Activated CD4-positive, alpha-beta memory T cell treated with anti-CD3 and anti-CD28 coated beads for 36 hours (primary cell): Measurements from ENCODE around the gene TSR3. TPM values are rescaled to one million over a fixed set of nuclear protein-coding genes. Genes with fewer than 3 reads are reported as not detected.

Source experiments
- CTCF ChIA-PET: fragments of 350-600 bp; sonication (Branson Sonifier 250); formaldehyde crosslinking; loops from one replicate; lab custom pipeline; 2021; ENCODE audit warnings: antibody characterized with exemption, inconsistent platforms; lab: Charles Lee
- POLR2A ChIA-PET: fragments of 350-600 bp; sonication (Branson Sonifier 250); formaldehyde crosslinking; loops from one replicate; lab custom pipeline; 2021; ENCODE audit warnings: antibody characterized with exemption; lab: Charles Lee
- DNase-seq: peaks from one replicate; pipeline ENCODE4 v3.0.0-alpha.2; 2020
- H3K27ac Mint-ChIP-seq: one replicate; pipeline ENCODE4 v1.8.0; 2021; ENCODE audit warnings: mixed read lengths
- H3K27me3 Mint-ChIP-seq: one replicate; pipeline ENCODE4 v1.8.0; 2021; ENCODE audit warnings: mixed read lengths
- H3K36me3 Mint-ChIP-seq: one replicate; pipeline ENCODE4 v1.8.0; 2021; ENCODE audit warnings: mixed read lengths
- H3K4me1 Mint-ChIP-seq: one replicate; pipeline ENCODE4 v1.8.0; 2021; ENCODE audit warnings: low read depth, mixed read lengths
- H3K4me3 Mint-ChIP-seq: one replicate; pipeline ENCODE4 v1.8.0; 2021; ENCODE audit warnings: mild to moderate bottlenecking, mixed read lengths
- H3K9me3 Mint-ChIP-seq: one replicate; pipeline ENCODE4 v1.8.0; 2021; ENCODE audit warnings: mixed read lengths
- intact Hi-C: fragments of 100-400 bp; cut with micrococcal nuclease; formaldehyde crosslinking; loops from one replicate; pipeline ENCODE4 v1.15.1; 2023
- total RNA-seq, 2 experiments: library from RNA; stranded (reverse); gene quantifications; one replicate each; pipeline ENCODE4 v1.2.3, GENCODE V29; 2021

TSR3 gene
- total RNA-seq, 2 experiments from 2014 or later = 59.6 to 60.8 TPM

DNA sequence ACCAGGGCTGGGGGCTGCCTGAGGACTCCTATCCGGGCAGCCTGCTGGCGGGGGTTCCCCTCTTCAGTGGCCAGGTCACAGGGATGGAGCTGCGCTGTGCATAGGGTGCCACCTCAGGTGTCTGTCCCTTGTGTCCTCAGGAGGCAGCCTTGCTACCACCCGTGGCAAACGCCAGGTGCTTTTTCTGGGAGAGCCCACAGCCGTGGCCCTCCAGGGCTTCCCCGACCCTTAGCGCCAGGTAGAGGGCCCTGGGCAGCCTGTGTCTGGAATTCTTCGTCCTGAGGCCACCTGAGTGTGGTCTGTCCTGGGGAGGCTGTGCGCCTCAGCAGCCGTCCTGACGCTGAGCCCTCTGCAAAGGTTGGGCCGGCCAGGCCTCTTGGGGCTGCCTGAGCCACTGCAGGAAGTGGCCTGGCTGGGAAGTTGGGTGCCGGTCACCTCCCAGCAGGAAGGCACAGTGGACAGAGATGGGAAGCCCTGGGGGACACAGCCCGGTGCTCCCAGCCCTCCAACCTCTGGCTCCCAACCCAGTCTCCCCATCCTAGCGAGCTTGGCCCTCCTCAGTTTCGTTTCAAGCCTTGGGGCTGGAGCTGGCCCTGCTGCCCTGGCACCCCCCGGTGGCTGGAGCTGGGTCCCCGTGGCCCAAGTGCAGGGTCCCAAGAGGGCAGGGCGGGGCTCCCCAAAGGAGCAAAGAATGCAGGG lies 25.9 kb downstream of the TSR3 start:
- ChIA-PET CTCF (interaction anchor here (1.5 kb wide), 1 partner anchor 9 kb away, joined by 5 read pairs; no protein-coding TSS in a partner anchor), POLR2A (interaction anchor here (1.1 kb wide), 1 partner anchor 798 kb away, joined by 3 read pairs; the partner anchor contains the start of gene CAPN15)
- Mint-ChIP-seq H3K36me3 (peaks cover 16% of the 10 kb centered on the region), H3K9me3 (no peaks in the 10 kb centered on the region), H3K27ac (no peak overlapping the region), H3K27me3 (no peaks in the 10 kb centered on the region), H3K4me3 (no peak overlapping the region), H3K4me1 (no peaks in the 10 kb centered on the region)
- DNase-seq = no peak
- intact Hi-C loops = no loop called here

DNA sequence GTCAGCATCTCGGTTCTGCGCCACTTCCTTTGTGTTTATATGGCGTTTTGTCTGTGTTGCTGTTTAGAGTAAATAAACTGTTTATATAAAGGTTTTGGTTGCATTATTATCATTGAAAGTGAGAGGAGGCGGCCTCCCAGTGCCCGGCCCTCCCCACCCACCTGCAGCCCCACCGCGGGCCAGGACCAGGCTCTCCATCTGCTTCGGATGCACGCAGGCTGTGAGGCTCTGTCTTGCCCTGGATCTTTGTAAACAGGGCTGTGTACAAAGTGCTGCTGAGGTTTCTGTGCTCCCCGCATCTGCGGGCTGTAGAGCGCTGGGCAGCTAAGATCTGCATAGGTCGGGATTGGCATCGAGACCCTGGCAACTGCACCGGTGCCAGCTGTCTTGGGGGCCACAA lies 26.4 kb downstream of the TSR3 start:
- ChIA-PET CTCF (no interaction called here), POLR2A (no interaction called here)
- no peak for DNase-seq
- Mint-ChIP-seq H3K4me3 (no peak overlapping the region), H3K27me3 (no peaks in the 10 kb centered on the region), H3K36me3 (peaks cover 19% of the 10 kb centered on the region), H3K27ac (no peak overlapping the region), H3K9me3 (no peaks in the 10 kb centered on the region), H3K4me1 (no peaks in the 10 kb centered on the region)
- intact Hi-C loops = no loop called here

DNA sequence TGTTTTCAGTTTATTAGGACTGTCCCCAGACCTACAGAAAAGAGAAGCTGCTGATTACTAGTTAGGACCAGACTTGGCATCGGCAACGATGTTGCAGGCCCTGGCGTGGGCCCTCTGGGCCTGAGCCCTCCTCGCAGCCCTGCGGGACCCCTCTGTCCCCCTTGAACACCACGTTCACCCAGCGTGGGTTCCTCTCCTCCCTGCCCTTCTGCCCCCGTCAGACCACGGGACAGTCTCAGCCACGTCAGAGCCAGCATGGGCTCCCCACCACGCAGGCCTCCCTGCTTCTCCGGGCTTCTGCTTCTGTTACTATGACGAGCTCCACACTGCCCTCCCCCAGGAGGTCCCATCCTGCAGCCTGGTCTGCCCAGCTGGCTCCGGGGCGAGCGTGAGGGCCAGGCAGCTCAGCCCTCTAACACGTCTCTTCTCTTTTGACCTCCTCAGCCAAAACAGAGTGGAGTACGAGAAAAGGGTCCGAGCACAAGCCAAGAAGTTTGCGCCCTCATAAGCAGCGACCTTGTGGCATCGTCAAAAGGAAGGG lies 27.3 kb downstream of the TSR3 start:
- intact Hi-C loops = no loop called here
- H3K9me3 Mint-ChIP-seq = no peaks in the 10 kb centered on the region
- DNase-seq = no peak
- no peak overlapping the region for H3K27ac Mint-ChIP-seq
- H3K36me3 Mint-ChIP-seq = peaks cover 28% of the 10 kb centered on the region
- ChIA-PET CTCF (no interaction called here), POLR2A (interaction anchor here (1.1 kb wide), 1 partner anchor 11 kb away, joined by 3 read pairs; no protein-coding TSS in a partner anchor)
- H3K4me3 Mint-ChIP-seq = no peak overlapping the region
- no peaks in the 10 kb centered on the region for H3K27me3 Mint-ChIP-seq
- H3K4me1 Mint-ChIP-seq = no peaks in the 10 kb centered on the region

DNA sequence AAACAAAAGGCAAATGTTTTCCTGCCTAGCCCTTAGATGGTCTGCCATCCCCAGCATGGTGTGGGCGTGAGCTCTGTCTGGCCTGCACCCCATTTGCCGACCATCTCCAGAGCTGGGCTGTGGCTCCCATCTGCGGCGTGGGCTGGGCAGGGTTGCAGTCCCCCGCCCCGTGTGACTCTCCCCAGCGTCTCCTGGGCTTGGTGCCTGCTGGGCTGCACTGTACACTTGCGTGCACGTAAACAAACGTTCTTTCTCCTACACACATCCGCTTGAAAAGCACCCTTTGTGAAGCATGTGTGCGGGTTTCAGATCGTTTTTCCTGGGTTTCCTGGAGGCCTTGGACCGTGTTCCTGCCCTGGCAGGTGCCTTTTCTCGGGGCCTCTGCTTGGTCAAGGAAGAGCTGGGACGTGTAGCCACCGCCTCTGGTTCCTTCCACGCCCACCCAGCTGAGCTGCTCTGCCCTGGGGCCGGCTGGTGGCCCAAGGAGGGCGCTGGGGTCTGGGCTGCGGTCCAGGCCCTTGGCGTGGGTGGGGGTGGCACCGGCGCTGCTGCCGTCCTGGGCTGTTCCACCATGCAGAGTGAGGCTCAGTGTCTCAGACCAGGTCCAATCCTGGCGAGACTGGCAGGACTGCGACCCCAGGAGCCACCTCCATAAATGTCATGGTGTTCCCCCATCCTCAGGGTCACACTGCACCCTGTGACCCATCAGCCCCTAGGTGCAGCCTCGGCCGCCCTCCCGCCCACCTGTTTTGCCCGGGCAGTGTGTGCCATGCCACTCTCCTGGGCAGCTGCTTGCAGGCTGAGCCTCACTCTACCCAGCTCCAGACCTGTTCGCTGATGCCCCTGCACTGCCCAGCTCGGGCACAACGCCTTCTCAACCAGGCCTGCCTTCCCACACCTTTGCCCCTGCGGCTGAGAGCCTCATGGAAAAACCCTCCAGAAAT lies 28.1 kb downstream of the TSR3 start:
- H3K4me1 Mint-ChIP-seq = no peaks in the 10 kb centered on the region
- ChIA-PET CTCF (no interaction called here), POLR2A (interaction anchor here (1.1 kb wide), 1 partner anchor 12 kb away, joined by 3 read pairs; no protein-coding TSS in a partner anchor)
- peaks cover 34% of the 10 kb centered on the region for H3K36me3 Mint-ChIP-seq
- H3K27me3 Mint-ChIP-seq = no peaks in the 10 kb centered on the region
- intact Hi-C loops = no loop called here
- DNase-seq = no peak
- H3K27ac Mint-ChIP-seq = no peak overlapping the region
- H3K9me3 Mint-ChIP-seq = no peaks in the 10 kb centered on the region
- H3K4me3 Mint-ChIP-seq = no peak overlapping the region

DNA sequence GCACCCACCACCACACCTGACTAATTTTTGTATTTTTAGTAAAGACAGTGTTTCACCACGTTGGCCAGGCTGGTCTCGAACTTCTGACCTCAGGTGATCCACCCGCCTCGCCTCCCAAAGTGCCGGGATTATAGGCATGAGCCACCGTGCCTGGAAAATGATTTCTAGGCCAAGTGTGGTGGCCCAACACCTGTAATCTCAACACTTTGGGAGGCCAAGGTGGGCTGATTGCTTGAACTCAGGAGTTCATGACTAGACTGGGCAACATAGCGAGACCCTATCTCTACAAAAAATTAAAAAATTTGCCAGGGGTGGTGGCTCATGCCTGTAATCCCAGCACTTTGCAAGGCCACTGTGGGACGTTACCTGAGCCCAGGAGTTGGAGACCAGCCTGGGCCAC lies 29.3 kb downstream of the TSR3 start:
- CTCF ChIA-PET = no interaction called here
- Mint-ChIP-seq H3K27ac (no peak overlapping the region), H3K27me3 (no peaks in the 10 kb centered on the region), H3K4me1 (no peaks in the 10 kb centered on the region), H3K4me3 (no peak overlapping the region), H3K9me3 (no peaks in the 10 kb centered on the region), H3K36me3 (peaks cover 46% of the 10 kb centered on the region)
- POLR2A ChIA-PET = interaction anchor here (0.7 kb wide), 1 partner anchor 445 kb away, joined by 4 read pairs; no protein-coding TSS in a partner anchor
- intact Hi-C loops = no loop called here
- no peak for DNase-seq

DNA sequence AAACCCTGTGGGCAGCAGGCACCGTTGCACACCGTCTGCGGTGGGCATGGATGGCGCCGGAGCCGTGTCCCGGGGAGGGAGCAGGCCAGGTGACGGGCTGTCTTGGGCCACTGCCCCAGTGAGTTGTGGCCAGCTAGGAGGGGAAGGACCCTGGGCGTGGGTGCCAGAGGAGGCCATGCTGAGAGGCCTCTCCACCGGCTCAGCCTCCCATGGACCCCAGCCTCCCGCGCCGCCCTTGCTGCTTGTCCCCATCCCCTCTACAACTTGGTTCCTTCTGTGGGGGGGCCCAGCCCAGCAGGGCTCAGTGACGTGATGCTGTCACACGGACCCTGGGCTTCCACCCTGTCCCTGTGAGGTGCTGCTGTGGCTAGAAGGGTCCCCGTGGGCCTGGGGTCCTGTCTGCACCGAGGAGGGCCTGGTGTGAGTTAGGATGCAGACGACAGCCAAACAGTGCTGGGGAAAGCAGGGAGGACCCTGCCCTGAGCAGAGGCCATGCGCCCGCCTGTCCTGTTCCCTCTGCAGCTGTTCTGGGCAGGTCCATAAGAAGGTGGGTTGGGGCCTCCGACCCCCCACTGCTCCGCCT lies 30.9 kb downstream of the TSR3 start:
- CTCF ChIA-PET = no interaction called here
- H3K27ac Mint-ChIP-seq = no peak overlapping the region
- POLR2A ChIA-PET = no interaction called here

DNA sequence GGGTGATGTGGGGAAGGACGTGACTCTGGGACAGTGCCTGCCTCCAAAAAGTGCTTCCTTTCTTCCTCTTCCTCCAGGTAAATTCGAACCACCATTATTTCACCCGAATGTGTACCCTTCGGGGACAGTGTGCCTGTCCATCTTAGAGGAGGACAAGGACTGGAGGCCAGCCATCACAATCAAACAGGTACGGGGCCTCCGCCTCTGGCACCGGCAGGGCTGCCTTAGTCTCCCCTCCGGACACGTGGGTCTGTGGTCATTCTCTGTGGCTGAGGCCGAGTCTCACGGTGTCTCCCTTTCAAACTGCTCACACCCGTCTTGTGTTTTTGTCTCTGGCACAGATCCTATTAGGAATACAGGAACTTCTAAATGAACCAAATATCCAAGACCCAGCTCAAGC lies 31.6 kb downstream of the TSR3 start:
- no peak for DNase-seq
- CTCF ChIA-PET = no interaction called here
- H3K9me3 Mint-ChIP-seq = no peaks in the 10 kb centered on the region
- peaks cover 63% of the 10 kb centered on the region for H3K36me3 Mint-ChIP-seq
- no peak overlapping the region for H3K4me3 Mint-ChIP-seq
- H3K4me1 Mint-ChIP-seq = no peaks in the 10 kb centered on the region
- POLR2A ChIA-PET = no interaction called here
- no peaks in the 10 kb centered on the region for H3K27me3 Mint-ChIP-seq
- H3K27ac Mint-ChIP-seq = no peak overlapping the region
- intact Hi-C loops = no loop called here

More for the DNA sequence above, 30.9 kb downstream of the TSR3 start:
- Mint-ChIP-seq H3K4me1 (no peaks in the 10 kb centered on the region), H3K27me3 (no peaks in the 10 kb centered on the region), H3K9me3 (no peaks in the 10 kb centered on the region), H3K36me3 (peaks cover 62% of the 10 kb centered on the region), H3K4me3 (no peak overlapping the region)
- no peak for DNase-seq
- intact Hi-C loops = no loop called here

DNA sequence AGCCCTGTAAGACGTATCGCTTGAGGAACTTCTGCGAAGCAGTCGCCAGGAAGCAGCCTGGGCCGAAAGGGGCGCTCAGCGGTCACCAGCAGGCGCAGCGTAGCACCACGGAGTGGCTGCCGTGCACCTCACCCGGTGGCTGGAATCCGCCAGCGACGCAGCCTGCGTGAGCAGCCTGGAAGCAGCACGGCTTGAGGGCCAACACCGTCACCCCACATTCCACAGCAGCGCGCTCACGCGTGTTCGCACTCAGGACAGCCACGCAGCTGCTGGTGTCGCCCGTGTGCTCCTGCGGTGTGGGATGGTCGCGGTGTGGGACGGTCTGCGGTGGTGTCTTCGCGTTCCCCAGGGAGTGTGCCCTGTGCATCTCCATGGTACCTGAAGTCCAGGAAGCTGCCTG lies 32.6 kb downstream of the TSR3 start:
- CTCF ChIA-PET = no interaction called here
- H3K4me1 Mint-ChIP-seq = no peaks in the 10 kb centered on the region
- no peak overlapping the region for H3K27ac Mint-ChIP-seq
- H3K36me3 Mint-ChIP-seq = peaks cover 62% of the 10 kb centered on the region
- H3K27me3 Mint-ChIP-seq = no peaks in the 10 kb centered on the region
- DNase-seq = no peak
- intact Hi-C loops = no loop called here
- H3K4me3 Mint-ChIP-seq = no peak overlapping the region
- H3K9me3 Mint-ChIP-seq = no peaks in the 10 kb centered on the region
- POLR2A ChIA-PET = interaction anchor here (1.3 kb wide), 1 partner anchor 10 kb away, joined by 3 read pairs; the partner anchor contains the start of gene UBE2I

DNA sequence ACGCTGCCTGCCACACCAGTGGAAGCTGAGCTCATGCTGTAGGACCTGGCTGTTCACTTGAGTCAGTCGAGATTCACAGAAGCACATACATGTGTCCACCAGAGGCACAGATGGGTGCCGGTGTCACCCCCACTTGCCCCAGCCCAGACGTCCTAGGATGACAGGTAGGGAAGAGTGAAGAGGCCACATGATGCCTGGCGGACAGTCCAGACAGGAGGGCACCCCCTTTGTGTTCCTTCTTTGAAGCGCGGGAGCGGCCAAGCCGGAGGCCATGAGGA lies 33.5 kb downstream of the TSR3 start:
- no peak for DNase-seq
- H3K27ac Mint-ChIP-seq = no peak overlapping the region
- H3K27me3 Mint-ChIP-seq = no peaks in the 10 kb centered on the region
- H3K36me3 Mint-ChIP-seq = peaks cover 57% of the 10 kb centered on the region
- CTCF ChIA-PET = interaction anchor here (1.2 kb wide), 1 partner anchor 45 kb away, joined by 3 read pairs; no protein-coding TSS in a partner anchor
- POLR2A ChIA-PET = interaction anchor here (1.3 kb wide), 1 partner anchor 9 kb away, joined by 3 read pairs; the partner anchor contains the start of gene UBE2I
- H3K9me3 Mint-ChIP-seq = no peaks in the 10 kb centered on the region
- peaks cover under 1% of the 10 kb centered on the region for H3K4me1 Mint-ChIP-seq
- intact Hi-C loops = no loop called here
- H3K4me3 Mint-ChIP-seq = no peak overlapping the region

DNA sequence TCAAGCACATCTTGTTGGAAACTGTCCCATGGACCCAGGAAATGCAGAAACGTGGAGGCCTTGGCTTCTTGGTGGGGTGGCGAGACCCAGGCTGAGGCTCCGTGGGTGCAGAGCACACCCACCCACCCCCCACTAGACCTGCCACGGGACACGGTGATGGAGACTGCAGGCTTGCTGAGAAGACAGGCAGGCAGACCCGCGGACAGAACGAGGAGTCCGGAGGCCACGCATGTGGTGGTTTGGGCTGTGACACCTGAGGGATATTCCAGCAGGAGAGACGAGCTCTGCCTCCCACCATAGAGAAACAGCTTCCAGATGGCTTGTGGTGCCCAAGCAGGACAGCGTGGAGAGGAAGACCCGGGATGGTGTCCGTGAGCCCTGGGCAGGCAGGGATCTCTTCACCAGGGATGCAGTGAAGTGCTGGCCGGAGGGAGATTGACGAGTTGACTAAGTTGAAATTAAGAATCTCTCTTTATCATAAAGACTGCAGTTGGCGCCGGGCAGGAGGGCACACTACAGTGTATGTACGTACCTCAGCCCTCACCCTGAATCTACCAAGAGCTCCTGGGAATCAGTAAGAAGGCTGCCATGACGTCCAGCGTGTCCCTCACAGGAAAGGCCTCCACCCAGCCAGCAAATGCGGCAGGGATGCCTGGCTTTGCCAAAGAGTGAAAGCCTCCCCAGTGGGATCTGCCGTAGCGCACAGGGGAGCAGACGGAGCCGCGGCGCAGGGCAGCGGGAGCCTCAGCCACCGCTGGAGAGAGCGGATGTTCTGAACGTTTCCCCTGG lies 34.0 kb downstream of the TSR3 start:
- H3K4me3 Mint-ChIP-seq = peak overlapping the region; percentile 8
- CTCF ChIA-PET = interaction anchor here (1.2 kb wide), 1 partner anchor 45 kb away, joined by 3 read pairs; no protein-coding TSS in a partner anchor
- peaks cover 6% of the 10 kb centered on the region for H3K4me1 Mint-ChIP-seq
- peaks cover 61% of the 10 kb centered on the region for H3K36me3 Mint-ChIP-seq
- H3K9me3 Mint-ChIP-seq = no peaks in the 10 kb centered on the region
- no peaks in the 10 kb centered on the region for H3K27me3 Mint-ChIP-seq
- H3K27ac Mint-ChIP-seq = no peak overlapping the region
- POLR2A ChIA-PET = interaction anchor here (1.3 kb wide), 1 partner anchor 9 kb away, joined by 3 read pairs; the partner anchor contains the start of gene UBE2I
- intact Hi-C loops = no loop called here
- no peak for DNase-seq

DNA sequence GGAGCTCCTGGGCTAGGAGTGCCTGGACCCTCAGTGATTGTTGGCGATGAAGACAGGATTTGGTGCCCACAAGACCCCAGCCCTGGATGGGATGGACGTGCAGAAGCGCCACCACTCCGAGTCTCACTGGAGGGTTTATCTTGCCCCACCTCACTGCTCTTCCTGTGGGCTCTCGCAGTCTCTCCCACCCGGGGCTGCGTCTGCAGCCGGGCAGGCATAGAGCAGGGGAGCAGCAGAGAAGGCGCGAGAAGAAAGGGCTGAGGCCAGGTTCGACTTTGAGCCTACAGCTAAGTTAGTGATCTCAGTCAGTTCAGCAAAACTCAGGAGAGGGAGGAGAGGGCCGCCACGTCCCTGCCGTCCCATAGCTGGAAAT lies 35.7 kb downstream of the TSR3 start:
- CTCF ChIA-PET = interaction anchor here (0.8 to 2.4 kb wide), 2 partner anchors 15 to 48 kb away, joined by 3 to 5 read pairs; no protein-coding TSS in a partner anchor
- DNase-seq = no peak
- Mint-ChIP-seq H3K36me3 (peaks cover 63% of the 10 kb centered on the region), H3K4me1 (peaks cover 17% of the 10 kb centered on the region), H3K9me3 (no peaks in the 10 kb centered on the region), H3K27ac (no peak overlapping the region), H3K4me3 (no peak overlapping the region), H3K27me3 (no peaks in the 10 kb centered on the region)
- intact Hi-C loops = no loop called here
- POLR2A ChIA-PET = no interaction called here
